B cell (primary cell): ENCODE measurements around the gene PROC.

ENCODE experiments used
- CTCF ChIP-seq: fragments of 200-600 bp; IDR thresholded peaks from one replicate; pipeline ENCODE4 v1.8.0; 2022; ENCODE audit warnings: antibody characterized with exemption, mild to moderate bottlenecking
- EZH2 ChIP-seq: IDR thresholded peaks from 2 replicates; pipeline ENCODE4 v1.6.1; 2012; ENCODE audit warnings: borderline replicate concordance, low read depth, mild to moderate bottlenecking, moderate library complexity, low read length; ENCODE audit not compliant: insufficient read depth, poor library complexity, severe bottlenecking

GRCh38 chr2:127469051-127469450 is 50.8 kb downstream of the PROC start:
- TF ChIP-seq CTCF (no peak), EZH2 (no peak)
